HTR-8/SVneo (cell line): ENCODE measurements around the gene AFG3L2.
"Not testable (repeated sequence)": the region's sequence is repeated elsewhere in the genome, so short reads cannot be mapped to it uniquely, and the experiment has no call there.

ENCODE experiments used
- DNase-seq: peaks from one replicate; pipeline ENCODE4 v3.0.0; 2011; ENCODE audit warnings: low spot score, mixed read lengths; ENCODE audit not compliant: insufficient read length
- FAIRE-seq: peaks from 2 replicates; lab custom pipeline; 2011; peaks lifted over from hg19 to GRCh38; lab: Jason Lieb, UNC

Gene AFG3L2

GRCh38 chr18:12398625-12399024 lies 21.6 kb upstream of the AFG3L2 start:
- FAIRE-seq (no peak), DNase-seq (no peak)

- FAIRE-seq, result no peak
- DNase-seq, result no peak
These were observed 20.8 kb upstream of the AFG3L2 start for GRCh38 chr18:12397793-12398192.

- FAIRE-seq (no peak), DNase-seq (no peak)
These were observed 20.2 kb upstream of the AFG3L2 start for GRCh38 chr18:12397254-12397653.

GRCh38 chr18:12394428-12394827 lies 17.4 kb upstream of the AFG3L2 start:
- no peak for DNase-seq
- FAIRE-seq, result no peak

GRCh38 chr18:12393998-12394397 lies 17.0 kb upstream of the AFG3L2 start:
- DNase-seq (no peak), FAIRE-seq (no peak)

- DNase-seq, result no peak
- FAIRE-seq, result no peak
These were observed 16.5 kb upstream of the AFG3L2 start for GRCh38 chr18:12393510-12393909.

- no peak for FAIRE-seq
These were observed 14.6 kb upstream of the AFG3L2 start for GRCh38 chr18:12391487-12392165.

GRCh38 chr18:12388442-12388841 lies 11.4 kb upstream of the AFG3L2 start:
- no peak for FAIRE-seq
- no peak for DNase-seq

More at GRCh38 chr18:12391487-12392165, 14.6 kb upstream of the AFG3L2 start:
- DNase-seq, result peak; percentile 54

- no peak for DNase-seq
- FAIRE-seq, result no peak
These were observed 7.2 kb upstream of the AFG3L2 start for GRCh38 chr18:12384261-12384660.

GRCh38 chr18:12383759-12384158 lies 6.7 kb upstream of the AFG3L2 start:
- not testable (repeated sequence) for DNase-seq, FAIRE-seq

- DNase-seq, FAIRE-seq: not testable (repeated sequence)
These were observed 5.3 kb upstream of the AFG3L2 start for GRCh38 chr18:12382221-12382814.

GRCh38 chr18:12378198-12378558 lies 1.2 kb upstream of the AFG3L2 start:
- not testable (repeated sequence) for FAIRE-seq, DNase-seq

GRCh38 chr18:12377556-12378197 lies 650 bp upstream of the AFG3L2 start:
- FAIRE-seq, result no peak
- peak; percentile 96 for DNase-seq

GRCh38 chr18:12376034-12376753 lies 833 bp downstream of the AFG3L2 start:
- DNase-seq, result no peak
- FAIRE-seq, result no peak

GRCh38 chr18:12374401-12374800 lies 2.6 kb downstream of the AFG3L2 start:
- DNase-seq (no peak), FAIRE-seq (no peak)

GRCh38 chr18:12373771-12374116 lies 3.3 kb downstream of the AFG3L2 start:
- no peak for FAIRE-seq

GRCh38 chr18:12373116-12373770 lies 3.8 kb downstream of the AFG3L2 start:
- DNase-seq (no peak), FAIRE-seq (no peak)

More at GRCh38 chr18:12373771-12374116, 3.3 kb downstream of the AFG3L2 start:
- DNase-seq, result no peak

GRCh38 chr18:12372406-12372805 lies 4.6 kb downstream of the AFG3L2 start:
- FAIRE-seq (no peak), DNase-seq (no peak)

- DNase-seq (no peak), FAIRE-seq (no peak)
These were observed 5.4 kb downstream of the AFG3L2 start for GRCh38 chr18:12371590-12371989.

- FAIRE-seq, result no peak
- DNase-seq, result no peak
These were observed 7.8 kb downstream of the AFG3L2 start for GRCh38 chr18:12369211-12369610.
